CD4-positive, alpha-beta T cell treated with Interleukin-15 for 4 hours (primary cell): ENCODE measurements around the gene MAPKAP1.
A peak's percentile ranks its signal among the peaks of the same experiment; 100 is the strongest.

Experiments used
- DNase-seq: peaks from one replicate; pipeline ENCODE4 v3.0.0-alpha.2; 2020; ENCODE audit warnings: low spot score

The MAPKAP1 gene

DNA sequence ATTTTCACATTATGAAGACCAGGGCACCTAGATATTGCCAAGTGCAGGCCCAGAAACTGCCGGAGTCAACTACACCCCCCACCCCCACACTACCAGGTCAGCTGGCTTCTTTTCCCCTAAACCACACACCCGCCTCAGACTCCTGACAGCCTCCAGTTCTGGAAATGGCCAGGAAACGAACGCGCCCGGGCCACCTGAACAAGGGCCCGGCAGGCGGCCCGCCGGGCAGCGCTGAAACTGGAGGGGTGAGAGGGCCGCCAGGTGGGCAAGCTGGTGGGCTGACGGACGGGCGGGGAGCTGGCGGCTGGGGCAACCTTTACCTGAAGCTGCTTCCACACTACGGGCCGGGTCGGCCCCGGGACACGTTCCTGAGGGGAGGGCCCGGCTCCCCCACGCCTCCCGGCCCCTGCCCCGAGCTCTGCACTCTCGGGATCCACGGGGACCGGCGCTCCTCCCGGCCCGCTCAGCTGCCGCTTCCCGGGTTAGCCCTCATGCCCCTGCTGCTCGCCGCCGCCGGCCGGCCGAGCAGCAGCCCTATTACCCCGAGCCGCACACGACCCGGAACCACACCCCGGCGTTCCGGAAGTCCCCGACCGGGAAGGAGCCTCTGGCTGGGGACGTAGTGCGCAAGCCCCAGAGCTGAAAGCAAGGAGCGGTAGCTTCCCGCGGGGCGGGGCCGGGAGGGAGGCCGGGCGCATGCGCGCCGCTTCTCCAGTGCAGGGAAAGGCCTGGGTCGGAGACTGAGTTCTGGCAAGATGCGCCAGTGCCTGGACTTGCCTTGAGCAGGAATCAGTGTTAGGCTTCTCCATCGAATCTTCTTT lies at the start of gene MAPKAP1:
Gene MAPKAP1 (minus strand): TSS at position 558 of the 821 bp plus-strand sequence. CDS start 34,634 bp downstream, outside the sequence.
- peak; percentile 93 for DNase-seq

- DNase-seq, result no peak
These were observed 49.5 kb upstream of the MAPKAP1 start for GRCh38 chr9:125756518-125756917.

DNA sequence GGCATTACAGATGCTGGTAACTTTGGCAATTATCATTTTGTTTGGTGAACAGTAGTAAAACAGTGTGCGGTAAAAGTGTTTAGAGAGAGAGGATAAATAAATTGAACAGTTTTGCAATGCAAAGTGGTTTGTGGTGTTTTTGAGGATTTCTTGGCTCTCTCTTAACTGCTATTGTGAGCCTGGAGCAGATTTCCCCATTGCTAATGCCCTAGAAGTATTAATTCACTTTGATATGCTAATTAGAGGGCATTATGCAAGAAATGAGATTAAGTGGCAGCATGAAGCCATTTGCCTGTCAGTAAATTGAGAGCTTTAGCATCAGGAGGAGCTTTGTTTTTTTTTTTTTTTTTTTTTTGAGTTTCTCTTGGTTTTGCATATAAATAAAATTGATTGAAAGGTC lies 48.3 kb upstream of the MAPKAP1 start:
- DNase-seq, result no peak

- DNase-seq, result no peak
These were observed 47.1 kb upstream of the MAPKAP1 start for GRCh38 chr9:125754096-125754495.

DNA sequence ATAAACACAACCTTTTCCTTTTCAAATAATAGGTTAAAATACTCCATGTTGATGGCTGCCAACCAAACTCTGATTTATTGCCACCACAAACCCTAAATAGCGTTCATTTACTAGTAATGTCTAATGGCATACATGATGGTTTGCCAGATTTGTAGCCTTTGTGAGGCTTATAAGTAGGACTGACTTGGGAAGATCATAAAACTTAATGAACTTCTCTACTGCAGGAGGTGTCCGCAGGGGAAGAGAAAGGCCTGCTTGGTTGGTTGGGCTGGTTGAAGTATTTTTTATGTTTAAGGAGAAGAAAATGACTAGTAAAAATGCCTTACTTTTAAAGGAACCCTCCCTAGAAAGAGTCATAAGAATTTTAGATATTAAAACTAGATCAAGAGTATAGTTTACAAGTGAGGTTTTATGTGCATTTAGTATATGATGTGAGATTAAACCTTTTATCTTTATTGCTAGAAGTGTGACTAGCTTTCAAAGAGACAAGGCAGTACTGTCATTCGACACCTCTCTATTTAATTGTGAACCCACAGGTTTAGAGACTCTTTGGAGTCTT lies 45.1 kb upstream of the MAPKAP1 start:
- no peak for DNase-seq

- DNase-seq, result no peak
These were observed 43.6 kb upstream of the MAPKAP1 start for GRCh38 chr9:125750627-125751011.

DNA sequence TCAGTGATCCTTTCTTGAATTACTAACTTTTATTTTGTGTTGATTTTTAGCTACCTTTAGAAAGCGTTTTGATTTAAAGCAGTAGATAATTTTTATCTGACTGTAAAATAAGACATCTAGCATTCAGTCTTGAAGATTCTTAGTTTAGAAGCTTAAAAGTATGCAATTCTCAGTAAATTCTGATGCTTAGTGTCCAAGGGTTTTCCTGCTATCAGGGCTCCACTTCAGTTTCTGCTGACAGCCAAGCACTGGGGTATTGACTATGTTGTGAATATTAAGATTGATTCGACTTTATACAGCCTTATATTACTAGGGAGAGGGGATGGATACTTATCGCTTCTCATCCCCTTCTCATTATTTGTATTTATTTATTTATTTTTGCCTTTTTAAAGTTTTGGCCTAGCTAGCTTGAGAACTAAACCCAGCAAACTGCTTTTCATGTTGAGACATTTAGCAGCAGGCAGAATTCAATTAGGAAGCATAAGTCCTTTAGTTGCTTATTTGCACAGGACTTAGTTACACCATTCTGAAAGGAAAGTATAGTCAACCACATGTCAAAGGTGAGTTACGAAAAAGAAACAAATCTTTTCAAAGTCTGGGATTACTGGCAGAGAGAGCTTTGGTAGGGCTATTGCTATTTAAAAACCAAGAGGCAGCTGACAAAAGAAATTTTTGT lies 43.1 kb upstream of the MAPKAP1 start:
- no peak for DNase-seq

GRCh38 chr9:125749287-125749935 lies 42.4 kb upstream of the MAPKAP1 start:
- no peak for DNase-seq

- DNase-seq, result no peak
These were observed 41.6 kb upstream of the MAPKAP1 start for GRCh38 chr9:125748446-125749099.

DNA sequence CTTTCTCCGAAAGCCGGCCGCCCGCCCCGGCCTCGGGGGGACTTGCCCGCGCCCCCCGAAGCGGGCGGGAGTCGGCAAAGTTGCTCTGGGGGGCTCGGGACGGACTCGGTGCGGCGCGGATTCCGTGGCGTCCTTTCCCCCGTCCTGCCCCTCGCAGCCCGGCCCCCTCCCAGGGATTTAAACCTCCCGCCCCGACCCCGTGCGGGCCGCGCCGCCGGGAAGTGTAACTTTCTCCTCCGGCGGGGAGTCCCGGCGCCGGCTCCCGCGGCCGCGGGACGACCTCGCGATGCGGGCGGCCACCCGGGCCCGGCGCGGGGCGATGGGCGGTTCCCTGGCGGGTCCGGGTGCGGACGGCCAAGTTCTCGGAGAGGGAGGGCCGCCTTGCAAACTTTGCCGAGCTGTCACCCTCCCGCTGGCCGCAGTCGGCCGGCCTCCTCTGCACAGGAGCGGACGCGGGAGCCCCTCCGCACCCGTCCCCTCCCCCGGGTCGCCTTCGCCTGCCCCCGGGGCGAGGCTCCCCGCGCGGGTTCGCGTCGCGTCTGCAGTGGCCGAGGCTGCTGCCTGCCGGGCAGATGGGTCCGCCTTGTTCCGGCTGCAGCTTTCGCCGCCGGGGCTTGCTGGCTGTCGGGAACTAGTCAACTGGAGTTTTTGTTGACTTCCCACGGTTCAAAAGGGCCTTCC lies 40.9 kb upstream of the MAPKAP1 start:
- DNase-seq, result peak; percentile 9

- DNase-seq, result peak; percentile 48
These were observed 40.2 kb upstream of the MAPKAP1 start, which contains the start of gene PBX3 for GRCh38 chr9:125747053-125747764. PBX3 (plus strand) TSS chr9:125747373.

DNA sequence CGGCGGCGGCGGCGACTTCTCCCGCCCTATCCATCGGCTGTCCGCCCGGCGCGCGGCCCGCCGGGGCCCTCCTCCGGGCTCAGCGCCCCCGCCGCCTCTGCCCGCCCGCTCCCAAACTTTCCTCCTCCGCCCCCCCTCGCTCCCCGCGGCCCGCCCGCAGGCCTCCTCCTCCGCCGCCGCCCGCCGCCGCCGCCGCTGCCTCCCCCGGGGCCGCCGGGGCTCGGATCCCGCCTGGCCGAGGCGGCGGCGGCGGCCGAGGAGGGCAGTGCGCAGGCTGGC lies 39.7 kb upstream of the MAPKAP1 start:
- no peak for DNase-seq

DNA sequence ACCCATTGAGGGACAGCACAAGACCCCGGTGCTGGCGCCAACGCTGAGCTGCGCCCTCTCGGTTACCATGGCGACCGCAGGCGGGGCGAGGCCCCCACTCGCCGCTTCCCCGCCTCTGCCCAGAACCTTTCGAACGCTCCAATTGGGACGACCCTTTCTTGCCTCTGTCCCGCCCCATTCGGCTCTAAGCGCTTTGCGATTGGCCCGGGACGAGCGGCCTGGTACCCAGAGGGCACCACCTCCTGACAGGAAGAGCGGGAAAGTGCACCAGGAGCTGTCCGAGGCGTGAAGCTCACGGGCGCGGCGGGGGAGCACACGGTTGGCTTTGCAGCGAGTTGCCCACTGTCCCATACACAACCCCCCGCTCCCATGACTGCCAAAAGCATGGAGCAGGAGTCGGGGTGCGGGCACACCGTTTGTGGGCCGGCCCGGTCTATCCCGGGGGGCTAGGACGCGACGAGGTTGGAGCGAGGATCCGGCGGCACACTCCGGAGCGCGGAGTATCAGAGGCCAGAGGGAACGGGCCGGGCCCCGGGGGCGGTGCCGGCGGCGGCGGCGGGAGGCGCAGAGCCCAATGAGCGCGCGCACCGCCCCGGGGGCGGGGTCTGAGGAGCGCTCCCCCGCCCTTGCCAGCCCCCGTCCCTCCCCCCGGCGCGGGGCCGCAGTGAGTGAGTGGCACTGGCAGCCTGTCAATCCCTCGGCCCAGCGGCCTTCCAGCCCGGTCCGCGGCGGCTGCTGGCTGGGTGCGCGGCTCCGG lies 39.2 kb upstream of the MAPKAP1 start:
- peak; percentile 95 for DNase-seq

- DNase-seq, result no peak
These were observed 38.6 kb upstream of the MAPKAP1 start for GRCh38 chr9:125745682-125746016.

- DNase-seq, result no peak
These were observed 38.0 kb upstream of the MAPKAP1 start for GRCh38 chr9:125745018-125745417.

GRCh38 chr9:125744616-125745015 lies 37.6 kb upstream of the MAPKAP1 start:
- DNase-seq, result no peak

GRCh38 chr9:125743682-125744428 lies 36.8 kb upstream of the MAPKAP1 start:
- DNase-seq, result no peak

- no peak for DNase-seq
These were observed 35.6 kb upstream of the MAPKAP1 start for GRCh38 chr9:125742657-125743056.

GRCh38 chr9:125739436-125739835 lies 32.4 kb upstream of the MAPKAP1 start:
- no peak for DNase-seq

DNA sequence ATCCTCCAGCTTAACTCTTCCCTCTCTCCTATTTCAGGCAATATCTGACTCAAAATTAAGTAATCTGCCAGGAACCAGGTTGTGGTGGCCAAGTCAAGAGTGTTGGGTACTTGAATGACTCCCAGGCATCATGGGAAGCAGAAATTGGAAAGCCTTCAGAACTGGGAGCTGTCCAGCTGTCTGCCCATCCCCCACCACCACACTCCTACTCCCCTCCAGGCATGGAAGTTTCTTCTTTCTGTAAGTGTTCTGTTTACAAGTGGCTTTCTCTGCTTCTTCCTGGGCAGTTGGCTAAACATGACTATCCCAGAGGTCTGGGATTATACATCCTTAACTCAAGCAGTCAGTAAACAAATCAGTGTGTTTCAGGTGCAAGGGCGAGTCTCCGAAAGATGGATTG lies 25.6 kb upstream of the MAPKAP1 start:
- no peak for DNase-seq
